HG03108 (cell line): ENCODE data around the gene CDK6.
"Not testable (repeated sequence)": the region's sequence is repeated elsewhere in the genome, so short reads cannot be mapped to it uniquely, and the experiment has no call there.

Experiments used
- ATAC-seq: cut with Tn5 transposase; IDR thresholded peaks from one replicate; pipeline ENCODE4 v1.9.1; 2021; ENCODE audit warnings: moderate library complexity; ENCODE audit not compliant: unreplicated experiment

Gene CDK6

GRCh38 chr7:92836489-92836999 lies at the start of gene CDK6:
TSS of gene CDK6 (minus strand) at chr7:92836573. CDS start at chr7:92833323, 3,250 bp downstream.
- peak; percentile 26 for ATAC-seq

- ATAC-seq: not testable (repeated sequence)
Measured at GRCh38 chr7:92886039-92886438, 49.7 kb upstream of the CDK6 start.

DNA sequence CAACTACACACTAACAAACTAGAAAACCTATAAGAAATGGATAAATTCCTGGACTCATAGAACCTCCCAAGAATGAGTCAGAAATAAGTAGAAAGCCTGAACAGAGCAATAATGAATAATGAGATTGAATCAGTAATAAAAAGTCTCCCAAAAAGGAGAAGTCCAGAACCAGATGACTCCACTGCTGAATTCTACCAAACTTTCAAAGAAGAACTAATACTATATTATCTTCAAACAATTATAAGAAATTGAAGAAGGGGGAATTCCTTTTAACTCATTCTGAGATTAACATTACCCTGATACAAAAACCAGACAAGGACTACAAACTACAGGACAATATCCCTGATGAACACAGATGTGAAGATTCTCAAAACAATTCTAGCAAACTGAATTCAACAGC lies 47.8 kb upstream of the CDK6 start:
- ATAC-seq: no peak

GRCh38 chr7:92882760-92883159 lies 46.4 kb upstream of the CDK6 start:
- no peak for ATAC-seq

GRCh38 chr7:92881091-92881485 lies 44.7 kb upstream of the CDK6 start:
- no peak for ATAC-seq

DNA sequence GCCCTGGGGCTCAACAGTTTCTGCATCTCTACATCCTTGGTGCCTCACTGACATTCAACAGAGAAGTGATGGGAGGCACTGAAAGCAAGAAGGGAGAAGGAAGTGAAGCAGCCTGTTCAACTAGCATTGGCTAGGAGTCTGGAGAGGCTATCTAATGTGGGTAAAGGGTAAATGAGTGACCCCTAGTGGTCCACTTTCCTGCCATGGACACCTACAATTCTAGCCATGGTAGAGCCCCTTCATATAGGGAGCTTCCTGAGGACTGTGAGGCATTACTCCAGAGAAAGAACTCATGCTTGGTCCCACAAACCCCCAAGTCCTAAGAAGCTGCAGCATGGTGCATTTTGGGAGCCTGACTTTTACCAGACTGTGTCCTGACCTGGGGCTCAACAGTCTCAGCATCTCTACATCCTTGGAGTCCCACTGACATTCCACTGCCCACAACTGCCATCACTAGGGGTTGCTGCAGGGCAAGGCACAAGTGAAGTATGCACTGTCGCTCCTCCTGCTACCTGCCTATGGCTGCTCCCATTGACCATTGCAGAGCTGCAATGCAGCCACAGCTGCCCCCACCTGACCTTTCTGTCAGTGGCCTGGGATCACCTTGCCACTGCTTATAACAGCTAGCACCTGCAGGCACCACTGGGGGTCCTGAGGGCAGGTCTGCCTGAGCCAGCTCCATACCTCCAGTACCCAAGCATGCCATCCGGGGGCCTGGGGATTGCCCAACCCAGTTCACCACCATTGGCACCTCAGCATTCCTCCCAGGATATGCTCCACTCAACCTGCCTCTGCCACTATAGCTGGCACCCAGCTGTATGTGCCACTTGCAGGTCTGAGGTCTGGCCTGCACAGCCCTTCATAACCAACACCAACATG lies 44.1 kb upstream of the CDK6 start:
- no peak for ATAC-seq

DNA sequence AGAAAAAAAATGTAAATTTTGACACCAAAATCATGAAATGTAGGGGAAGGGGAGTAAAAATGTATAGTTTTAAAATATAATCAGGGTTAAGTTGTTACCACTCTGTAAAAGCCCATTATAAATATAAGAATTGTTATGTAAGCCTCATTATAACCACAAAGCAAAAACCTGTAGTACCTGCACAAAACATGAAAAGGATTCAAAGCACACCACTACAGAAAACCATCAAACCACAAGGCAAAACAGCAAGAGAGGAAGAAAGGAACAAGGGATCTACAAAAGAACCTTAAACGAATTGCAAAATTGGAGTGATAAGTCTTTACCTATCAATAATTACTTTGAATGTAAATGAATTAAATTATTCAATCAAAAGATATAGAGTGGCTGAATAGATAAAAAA lies 41.0 kb upstream of the CDK6 start:
- no peak for ATAC-seq

- ATAC-seq: no peak
Measured at GRCh38 chr7:92876836-92877235, 40.5 kb upstream of the CDK6 start.

DNA sequence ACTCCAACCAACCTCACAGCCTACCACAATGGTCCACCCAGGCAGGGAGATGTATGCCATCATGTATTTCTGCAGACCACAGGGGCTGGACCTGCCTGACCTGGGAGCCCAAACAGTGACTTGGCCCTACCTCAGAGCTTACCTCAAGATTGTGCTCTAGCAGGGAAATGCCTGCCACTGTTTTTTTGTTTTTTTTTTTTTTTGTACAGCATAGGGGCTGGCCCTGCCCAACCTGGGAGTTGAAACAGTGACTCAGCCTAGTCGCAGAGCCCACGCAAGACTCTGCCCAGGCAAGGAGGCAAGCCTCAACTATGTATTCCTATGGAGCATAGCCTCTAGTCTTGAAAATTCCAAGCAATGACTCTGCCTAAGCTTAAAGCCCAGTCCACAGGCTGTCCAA lies 39.3 kb upstream of the CDK6 start:
- no peak for ATAC-seq

DNA sequence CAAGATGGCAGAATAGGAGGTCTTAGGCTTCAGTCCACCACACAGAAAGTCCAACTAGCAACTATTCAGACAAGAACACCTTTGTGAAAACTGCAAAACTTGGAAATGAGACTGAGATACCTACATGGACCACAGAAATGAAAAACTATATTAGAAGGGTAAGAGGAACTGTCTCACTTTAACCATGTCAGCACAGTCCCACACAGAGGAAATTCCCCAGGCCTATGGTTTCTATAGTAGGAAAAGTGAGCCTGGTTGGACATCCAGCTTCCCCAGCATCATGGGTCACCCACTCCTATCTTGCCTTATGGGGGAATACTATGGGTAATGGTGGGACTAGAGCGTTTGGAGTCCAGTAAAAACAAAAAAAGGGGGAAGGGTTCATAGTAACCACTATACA lies 38.8 kb upstream of the CDK6 start:
- ATAC-seq: no peak

DNA sequence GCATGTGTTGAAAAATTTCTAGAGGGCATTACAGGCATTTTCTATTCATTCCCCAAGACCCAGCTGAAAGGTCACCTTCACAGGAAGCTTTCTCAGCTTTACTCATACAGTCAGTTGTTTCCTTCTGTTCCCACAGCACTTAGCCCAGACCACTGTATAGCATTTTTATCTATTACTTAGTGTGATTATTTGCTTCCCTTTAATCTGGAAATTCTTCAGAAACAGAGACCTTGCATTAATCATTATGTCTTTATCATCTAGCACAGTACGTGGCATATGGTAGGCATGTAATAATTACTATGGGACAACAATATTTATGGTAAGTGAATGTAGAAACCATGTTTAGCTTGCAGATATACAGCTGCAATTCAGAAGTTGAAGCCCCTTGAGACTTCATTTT lies 38.2 kb upstream of the CDK6 start:
- no peak for ATAC-seq

DNA sequence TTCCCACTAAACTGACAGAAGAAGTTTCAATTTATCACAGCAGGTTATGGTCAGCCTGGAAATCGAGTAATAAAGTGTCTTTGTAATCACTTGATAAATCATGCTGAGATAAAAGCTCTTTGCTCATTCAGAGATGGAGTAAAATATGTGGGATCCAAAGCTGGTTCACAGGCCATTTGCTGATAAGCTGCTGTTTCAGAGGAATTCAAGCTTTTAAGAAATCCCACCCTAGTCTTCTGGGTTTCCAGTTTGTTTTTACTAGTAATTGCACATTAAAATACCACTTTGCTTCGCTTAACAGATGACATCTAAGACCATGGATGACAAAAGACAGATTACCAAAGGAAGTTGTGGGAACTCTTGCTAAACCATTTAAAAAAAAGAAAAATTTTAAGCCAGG lies 37.4 kb upstream of the CDK6 start:
- no peak for ATAC-seq

DNA sequence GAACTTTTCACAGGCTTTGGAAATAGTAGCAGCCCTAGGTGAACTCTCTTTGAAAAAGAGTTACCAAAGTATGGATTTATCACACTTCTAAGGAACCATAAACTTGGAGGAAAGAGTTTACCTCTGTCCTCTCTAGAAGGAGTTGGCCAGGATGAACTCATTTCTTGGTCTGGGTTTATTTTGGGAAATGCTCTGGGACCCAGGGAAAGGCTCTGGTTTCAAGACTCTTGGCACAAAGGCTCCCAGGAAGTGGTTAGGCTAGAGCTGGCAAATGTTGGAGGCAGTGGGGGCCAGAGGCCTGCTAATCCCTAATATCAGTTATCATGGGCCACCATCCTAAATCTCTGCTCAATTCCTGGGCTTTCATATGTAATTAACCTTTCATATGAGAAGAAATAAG lies 36.3 kb upstream of the CDK6 start:
- ATAC-seq: no peak

GRCh38 chr7:92868683-92869293 lies 32.4 kb upstream of the CDK6 start:
- ATAC-seq: no peak

DNA sequence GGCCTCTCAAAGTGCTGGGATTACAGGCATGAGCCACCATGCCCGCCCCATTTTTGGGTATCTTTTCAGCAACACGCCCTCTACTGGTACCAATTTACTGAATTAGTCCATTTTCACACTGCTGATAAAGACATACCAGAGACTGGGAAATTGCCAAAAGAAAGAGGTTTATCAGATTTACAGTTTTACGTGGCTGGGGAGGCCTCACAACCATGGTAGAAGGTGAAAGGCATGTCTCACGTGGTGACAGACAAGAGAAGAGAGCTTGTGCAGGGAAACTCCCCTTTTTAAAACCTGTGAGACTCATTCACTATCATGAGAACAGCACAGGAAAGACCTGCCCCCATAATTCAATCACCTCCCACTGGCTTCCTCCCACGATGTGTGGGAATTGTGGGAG lies 27.8 kb upstream of the CDK6 start:
- ATAC-seq: not testable (repeated sequence)

- ATAC-seq: no peak
Measured at GRCh38 chr7:92856436-92856835, 20.1 kb upstream of the CDK6 start.

DNA sequence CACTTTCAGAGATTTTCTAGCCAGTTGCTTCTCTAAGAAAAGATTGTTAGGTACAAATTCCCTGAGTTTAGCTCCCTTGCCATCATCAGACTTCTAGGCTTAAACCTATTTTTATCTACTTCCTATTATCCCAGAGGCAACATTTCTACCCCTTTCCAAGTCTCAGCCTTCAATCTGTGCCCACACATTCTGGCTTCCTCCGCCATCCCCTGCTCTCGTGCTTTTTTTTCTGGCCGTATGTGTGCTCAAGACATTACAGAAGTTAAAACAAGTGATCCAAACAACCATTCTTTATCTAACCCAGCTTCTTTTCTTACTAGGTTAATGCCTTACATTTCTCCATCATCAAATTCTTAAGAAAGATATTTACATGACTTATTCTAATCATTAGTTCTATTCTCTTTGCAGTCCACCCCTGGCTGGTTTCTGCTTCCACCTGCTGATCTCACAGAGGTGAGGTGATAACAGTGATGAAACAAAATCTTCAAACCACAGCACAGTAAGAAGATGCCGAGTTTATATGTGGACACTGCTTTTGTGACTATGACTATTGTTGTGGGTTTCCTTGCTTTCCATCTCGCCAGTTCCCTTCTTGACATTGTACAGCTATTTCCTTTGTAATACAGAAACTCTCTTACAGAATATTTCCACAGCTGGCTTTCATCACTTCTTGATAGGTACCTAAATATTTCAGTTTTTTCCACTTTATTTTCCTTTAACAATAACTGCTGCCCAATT lies 18.3 kb upstream of the CDK6 start:
- ATAC-seq: no peak

DNA sequence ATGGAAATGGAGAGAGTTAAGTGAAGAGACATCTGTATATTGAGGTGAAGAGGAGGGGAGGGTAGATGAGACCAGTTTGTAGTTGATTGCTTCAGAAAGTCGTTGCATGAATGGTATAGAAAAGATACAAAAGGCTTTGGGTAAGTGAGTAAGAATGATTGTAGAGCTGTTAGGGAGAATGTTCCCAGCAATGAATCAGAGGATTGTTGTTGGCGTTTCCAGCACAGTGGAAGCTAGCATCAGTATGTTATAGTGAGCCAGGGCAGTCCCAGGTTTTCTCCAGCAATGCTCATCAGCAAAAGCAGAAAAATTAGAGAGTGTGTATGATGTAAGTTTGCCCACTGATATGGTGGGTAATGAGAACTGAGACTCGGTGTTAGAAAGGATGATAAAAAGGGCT lies 15.4 kb upstream of the CDK6 start:
- ATAC-seq: no peak

DNA sequence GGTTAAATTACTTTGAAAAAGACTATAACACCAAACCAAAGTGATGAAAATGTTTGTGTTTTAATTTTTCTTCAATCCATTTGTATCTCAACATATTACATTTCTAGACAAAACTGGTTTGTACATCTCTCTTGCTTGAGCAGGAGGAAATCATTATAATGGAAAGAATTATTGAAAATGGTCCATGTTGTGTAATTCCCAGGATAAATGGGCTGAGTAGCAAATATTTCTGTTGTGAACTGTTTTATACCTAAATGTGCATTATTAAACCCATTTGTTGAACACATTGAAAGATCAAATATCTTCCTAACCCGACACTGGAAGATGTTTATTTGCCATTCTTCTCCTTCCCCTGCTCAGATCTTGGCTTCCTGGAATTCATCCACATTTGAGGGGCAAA lies 14.1 kb upstream of the CDK6 start:
- no peak for ATAC-seq

- ATAC-seq: no peak
Measured at GRCh38 chr7:92849322-92849721, 12.9 kb upstream of the CDK6 start.

GRCh38 chr7:92848851-92849250 lies 12.5 kb upstream of the CDK6 start:
- ATAC-seq: no peak

DNA sequence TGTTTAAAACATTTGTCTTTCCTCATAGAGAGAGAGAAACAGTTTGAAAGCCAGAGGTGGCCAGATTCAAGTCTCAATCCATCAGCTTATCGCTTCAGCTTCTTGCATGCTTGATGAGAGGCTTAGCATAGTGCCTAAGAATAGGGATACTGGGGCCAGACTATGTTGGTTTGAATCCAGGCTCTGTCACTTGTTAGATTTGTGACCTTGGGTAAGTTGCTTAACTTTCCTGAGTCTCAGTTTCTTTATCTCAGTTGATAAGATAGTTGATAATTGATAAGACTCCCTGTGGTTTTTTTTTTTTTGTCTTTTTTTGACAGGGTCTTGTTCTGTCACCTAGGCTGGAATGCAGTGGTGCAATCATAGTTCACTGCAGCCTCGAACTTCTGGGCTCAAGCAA lies 12.1 kb upstream of the CDK6 start:
- ATAC-seq: no peak
